Measurements from ENCODE around the gene SELENOO.

The SELENOO gene

GRCh38 chr22:50173311-50173982 is 27.4 kb upstream of the SELENOO start:
- no peak for DNase-seq

DNA sequence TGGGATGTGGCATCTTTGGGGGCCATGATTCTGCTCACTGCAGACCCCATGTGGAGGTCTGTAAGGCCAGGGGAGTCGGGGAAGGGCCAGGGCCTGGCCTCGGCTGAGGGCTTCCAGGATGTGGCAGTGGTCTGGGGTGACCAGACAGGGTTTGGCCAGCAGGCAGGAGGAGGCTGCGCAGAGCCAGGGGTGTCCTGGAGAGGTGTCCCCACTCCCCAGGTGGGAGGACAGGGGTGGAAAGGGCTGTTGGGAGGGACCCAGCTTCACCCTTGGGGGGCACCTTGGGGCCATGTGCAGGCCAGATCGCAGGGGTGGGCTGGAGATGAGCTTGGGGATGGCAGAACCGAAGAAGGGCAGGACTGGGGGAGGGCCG is 26.8 kb upstream of the SELENOO start:
- DNase-seq = no peak

DNA sequence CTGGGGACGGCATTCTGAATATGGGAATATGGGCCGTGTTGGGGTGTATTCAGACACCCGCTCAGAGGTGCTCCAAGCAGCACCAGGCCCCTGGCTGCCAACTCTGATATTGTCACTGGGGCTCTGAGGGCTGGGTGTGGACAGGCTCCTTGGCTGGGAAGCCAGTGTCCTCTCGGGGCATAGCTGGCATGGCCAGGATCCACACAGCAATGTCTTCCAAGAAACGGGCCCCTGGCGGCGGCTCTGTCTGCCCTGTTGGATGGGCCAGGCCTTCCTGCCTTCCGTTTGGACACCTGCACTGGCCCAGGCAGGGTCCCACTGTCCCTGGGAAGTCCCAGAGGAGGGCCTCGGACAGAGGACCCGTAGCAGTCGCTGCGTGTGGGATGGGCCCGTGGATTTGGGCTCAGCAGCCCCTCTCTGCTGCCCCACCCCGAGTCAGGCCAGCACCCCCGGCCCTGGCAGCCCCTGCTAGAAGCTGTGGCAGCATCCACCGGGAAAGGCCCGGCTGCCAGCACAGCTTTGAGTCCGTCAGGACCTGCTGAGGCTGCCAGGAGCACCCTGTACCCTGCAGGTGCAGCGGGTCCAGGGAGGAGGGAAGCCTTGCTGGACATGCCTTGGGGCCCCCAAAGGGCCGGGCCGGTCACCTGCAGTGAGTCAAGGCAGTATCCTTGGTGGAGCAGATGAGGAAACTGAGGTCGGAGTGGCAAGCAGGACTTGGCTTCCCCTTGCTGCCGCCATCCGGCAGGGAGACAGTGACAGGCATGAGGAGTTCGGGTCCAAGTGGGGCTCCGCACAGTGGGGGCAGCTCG is 26.2 kb upstream of the SELENOO start:
- no peak for DNase-seq

- DNase-seq = no peak
Observed at GRCh38 chr22:50175191-50175461, 25.7 kb upstream of the SELENOO start.

GRCh38 chr22:50175921-50176849 is 24.6 kb upstream of the SELENOO start:
- no peak for DNase-seq

GRCh38 chr22:50176850-50177536 is 23.8 kb upstream of the SELENOO start:
- no peak for DNase-seq

GRCh38 chr22:50177537-50178470 is 23.0 kb upstream of the SELENOO start:
- DNase-seq = no peak

DNA sequence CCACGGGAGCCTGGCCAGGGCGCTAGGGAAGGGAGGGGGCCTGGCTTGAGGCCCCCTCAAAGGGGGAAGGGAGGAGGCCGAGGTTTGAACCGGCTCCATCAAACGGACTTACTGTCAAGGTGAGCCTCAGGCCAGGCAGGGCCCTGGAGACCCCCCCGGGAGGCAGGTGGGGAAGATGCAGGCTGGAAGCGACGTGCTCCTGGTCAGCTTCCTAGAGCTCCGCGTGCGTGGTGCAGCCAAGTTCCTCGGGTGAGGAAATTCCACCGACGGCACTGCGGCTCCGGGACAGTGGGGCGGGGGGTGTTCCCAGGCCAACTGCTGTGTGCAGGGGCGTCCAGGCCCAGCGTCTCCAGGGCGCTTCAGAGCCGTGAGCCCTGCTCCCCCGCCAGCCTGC is 22.3 kb upstream of the SELENOO start:
- no peak for DNase-seq

- DNase-seq = no peak
Observed at GRCh38 chr22:50178871-50179869, 21.6 kb upstream of the SELENOO start.

- DNase-seq = no peak
Observed at GRCh38 chr22:50179937-50180726, 20.7 kb upstream of the SELENOO start.

DNA sequence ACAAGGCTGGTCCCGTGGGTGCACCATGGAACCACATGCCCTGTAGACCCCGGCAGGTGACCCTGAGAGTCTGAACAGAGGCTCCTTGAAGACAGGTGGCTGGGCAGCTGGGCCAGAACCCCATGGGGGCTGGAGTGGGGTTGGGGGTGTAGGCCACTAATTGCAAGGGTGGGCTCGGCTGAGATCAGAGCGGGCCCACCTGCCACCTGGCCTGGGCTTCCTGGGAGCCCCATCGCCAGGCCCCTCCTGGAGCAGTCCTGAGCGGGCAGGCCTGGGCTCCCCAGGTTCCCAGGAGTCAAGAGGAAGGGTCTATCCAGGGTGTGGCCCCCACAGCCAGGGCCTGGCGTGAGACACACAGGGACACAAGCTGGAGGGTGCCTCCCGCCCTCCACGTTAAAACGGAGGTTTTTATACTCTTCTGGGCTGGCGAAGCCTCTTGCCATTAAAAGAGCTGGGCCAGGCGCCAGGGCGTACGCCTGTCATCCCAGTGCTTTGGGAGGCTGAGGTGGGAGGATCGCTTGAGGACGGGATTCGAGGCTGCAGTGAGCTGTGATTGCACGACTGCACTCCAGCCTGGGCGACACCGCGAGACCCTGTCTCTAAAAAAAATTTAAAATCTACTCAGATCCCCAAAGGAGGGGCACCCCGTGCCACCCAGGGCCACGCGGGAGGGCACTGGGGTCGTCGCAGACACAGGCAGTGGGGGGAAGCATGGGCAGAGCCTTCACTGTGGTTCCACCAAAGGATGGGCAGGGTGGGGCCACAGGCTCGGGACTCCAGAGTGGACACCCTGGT is 19.9 kb upstream of the SELENOO start:
- DNase-seq = no peak

- DNase-seq = no peak
Observed at GRCh38 chr22:50182176-50183081, 18.4 kb upstream of the SELENOO start.

- no peak for DNase-seq
Observed at GRCh38 chr22:50183141-50183971, 17.5 kb upstream of the SELENOO start.

DNA sequence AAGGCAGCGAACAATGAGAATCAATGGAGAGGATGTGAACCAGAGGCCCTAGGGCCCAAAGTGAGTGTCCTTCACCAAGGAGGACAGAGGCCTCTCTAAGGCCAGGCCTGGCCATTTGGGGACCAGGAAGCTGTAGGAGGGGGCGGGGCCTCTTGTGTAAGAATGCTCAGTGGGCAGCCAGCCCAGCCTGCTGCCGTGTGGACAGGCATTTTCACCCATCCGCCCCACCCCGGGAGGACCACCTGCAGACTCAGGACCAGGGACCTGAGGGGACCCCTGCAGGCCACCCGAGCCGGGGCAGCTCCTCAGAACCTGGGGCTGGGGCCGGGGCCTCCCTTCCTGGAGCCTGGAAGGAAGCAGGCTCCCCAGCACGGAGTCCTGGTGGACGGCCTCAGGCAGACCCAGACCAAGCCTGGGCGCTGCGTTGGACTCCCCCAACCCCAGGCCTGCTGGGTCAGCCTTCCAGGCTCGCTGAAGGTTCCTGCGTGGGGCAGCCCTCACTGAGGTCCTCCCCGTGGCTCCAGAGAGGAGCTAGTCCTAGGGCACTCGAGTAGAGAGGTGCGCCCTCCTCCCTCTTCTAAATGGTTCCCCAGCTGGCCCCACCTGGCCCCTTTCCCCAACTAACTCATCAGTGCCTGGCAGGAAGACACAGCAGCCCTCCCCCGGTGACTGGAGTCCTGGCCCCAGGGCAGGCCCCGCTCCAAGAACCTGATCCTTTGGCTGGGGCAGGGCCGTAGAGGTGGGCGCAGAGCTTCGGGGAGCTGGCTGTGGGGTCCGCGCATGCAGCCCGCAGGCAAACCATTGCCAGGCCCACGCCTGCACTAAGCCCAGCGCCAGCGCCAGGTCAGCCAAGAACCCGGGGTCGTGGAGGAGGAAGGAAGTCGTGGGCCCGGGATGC is 16.6 kb upstream of the SELENOO start:
- no peak for DNase-seq

DNA sequence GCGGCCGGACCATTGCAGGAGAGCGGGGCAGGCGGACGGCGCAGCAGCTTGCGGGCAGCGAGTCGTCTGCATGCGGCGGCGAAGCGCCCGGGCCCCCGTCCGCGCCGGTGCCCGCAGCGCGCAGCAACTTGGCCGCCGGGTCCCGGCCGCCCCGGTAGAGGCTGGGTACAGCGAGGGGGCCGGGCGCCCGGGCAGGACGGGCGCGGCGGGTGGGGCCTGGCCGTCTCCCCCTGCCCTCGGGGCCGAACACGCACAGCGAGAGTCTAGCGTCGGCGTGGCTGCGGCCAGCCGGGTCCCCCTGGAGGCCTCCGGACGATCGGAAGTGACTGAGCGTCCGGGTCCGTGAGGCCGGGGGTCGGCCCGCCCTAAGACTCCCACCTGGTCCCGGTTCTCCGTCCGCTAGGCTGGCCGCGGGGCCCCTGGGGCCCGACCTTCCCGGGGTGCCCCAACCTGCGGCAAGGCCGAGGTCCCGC is 15.9 kb upstream of the SELENOO start:
- DNase-seq = no peak

All from 8988T (cell line).